Activated CD4-positive, CD25-positive, alpha-beta regulatory T cell treated with anti-CD3 and anti-CD28 coated beads, Interleukin-2, amount 50 U/mL, for 24 hours (primary cell): Measurements from ENCODE around the gene MPEG1.

Experiments
- ATAC-seq, 2 donors: fragments of 150-1000 bp; cut with Tn5 transposase; one replicate each; pipeline ENCODE4 v1.10.0; 2021; ENCODE audit warnings: mild to moderate bottlenecking in 1 of 2, moderate library complexity in 1 of 2

The MPEG1 gene

DNA sequence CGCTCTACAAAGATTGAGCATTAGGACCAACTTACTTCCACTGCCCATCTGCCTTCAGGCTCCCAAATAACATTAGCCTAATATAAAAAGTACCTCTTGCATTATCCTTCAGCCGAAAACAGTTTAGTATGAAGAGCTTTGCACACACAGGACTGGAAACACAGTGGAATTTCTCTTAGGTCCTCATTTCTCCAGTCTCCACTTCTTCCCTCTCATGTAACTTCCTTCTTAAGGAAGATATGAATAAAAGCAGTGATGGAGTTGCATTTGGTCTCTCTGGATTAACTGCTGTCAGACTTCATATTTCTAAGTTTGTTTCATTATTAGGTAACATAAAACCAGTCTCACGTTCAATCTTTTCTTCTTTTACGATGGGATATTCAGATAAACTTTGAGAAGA lies 5.6 kb upstream of the MPEG1 start:
- ATAC-seq = no peak

DNA sequence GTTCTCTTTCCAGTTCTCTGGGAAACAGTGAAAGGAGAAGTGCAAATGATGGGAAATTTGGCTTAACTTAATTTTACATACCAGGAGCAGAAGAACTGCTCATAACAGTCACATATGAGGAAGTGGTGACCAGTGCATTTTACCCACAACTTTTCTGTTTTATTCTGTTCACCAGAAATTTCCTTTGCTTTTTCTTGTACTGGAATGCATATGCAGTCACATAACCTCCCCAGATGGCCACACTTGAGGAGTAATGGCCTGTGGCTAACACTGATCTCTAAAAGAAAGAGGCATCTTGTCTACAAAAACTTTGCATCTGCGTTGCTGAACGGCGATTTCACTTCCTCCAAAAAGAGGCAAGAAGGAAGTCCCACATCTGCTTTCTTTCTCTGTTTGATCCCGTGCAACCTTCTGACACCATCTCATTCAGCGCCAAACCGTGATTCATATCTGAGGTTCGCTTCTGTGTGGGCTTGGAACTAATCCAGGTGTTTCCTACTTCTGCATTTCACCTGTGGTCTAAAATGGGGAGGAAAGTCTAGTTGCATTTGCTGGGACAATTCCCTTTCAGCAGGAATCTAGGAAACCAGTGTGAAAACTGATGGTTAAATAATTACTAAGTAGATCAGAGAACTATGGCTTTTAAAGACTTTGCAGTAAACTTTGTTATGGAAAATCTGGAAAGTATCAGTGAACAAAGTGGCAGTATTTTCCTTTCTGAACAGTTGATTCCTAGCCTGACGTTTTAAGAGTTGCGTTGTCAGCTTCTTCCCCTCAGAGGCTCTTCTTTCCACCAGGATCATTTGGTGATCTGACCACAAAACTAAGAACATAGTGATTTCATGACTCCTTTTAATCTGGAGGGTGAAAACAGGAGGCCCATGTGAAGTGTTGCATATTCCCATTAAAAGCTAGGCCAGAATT lies 4.2 kb upstream of the MPEG1 start:
- peak; percentile 23 to 41 for ATAC-seq

DNA sequence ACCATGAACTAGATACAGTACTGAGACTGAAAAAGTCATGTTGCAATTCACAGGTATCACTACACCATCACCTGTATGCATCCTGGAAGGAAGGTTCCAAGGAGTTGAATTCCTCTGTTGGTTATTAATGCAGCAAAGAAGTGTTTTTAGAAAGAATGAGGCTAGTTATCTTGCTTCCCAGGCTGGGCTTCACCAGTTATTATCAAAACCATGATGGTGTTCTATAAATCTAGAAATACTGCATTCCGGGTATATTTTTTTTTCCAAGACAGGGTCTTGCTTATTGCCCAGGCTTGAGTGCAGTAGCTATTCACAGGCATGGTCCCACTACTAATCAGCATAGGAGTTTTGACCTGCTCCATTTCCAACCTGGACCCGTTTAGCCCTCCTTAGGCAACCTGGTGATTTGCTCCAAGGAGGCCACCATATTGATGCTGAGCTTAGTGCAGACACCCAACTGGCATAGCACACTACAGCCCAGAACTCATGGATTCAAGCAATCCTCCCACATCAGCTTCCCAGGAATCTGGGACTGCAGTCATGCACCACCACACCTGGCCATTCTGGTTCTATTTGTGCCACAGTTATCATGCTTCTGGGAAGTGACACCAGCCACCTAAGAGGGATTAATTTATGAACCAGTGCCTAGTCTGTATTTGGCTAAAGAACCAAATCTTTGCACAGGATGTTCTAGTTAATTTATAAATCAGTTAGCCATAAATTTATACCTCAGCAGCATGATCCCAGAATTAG lies 1.6 kb upstream of the MPEG1 start:
- no peak for ATAC-seq

DNA sequence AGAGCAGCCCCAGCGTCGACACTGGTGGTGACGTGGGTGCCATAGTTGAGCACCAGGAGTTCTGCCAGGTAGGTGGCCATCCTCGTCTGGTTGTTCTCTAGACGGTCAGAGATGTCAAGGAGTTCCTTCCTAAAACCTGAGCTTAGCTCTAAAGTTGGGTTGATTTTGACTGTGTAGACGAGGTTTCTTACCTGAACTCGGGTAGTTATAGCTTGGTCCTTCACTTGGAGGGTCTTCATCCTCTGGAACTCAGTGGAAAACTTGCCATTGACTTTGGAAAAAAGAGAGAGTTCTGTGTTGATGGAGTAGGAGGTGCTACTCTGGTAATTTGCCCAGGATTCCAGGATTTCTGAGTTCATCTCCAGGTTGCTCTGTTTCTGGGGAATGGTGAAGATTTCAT lies 505 bp downstream of the MPEG1 start:
- ATAC-seq = no peak

DNA sequence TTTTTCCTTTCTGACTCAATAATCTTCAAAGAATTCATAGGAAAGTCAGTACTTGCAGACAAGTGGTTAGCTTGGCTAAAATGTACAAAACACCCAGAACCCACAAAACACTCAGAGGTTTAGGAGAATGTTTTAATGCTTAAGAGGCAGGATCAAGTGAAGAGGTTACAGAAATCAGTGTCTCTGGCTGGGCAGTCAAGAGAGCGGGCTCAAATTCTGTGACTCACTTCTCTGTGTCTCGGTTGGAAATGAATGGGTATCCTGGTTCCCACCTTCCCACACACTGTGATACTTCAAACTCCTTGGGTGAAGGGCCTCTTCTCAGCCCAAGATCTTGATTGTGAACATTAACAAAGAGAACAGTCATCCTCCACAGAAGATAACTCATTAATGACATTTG lies 3.8 kb downstream of the MPEG1 start:
- ATAC-seq = peak in 1 of 2 donors; percentile 44

DNA sequence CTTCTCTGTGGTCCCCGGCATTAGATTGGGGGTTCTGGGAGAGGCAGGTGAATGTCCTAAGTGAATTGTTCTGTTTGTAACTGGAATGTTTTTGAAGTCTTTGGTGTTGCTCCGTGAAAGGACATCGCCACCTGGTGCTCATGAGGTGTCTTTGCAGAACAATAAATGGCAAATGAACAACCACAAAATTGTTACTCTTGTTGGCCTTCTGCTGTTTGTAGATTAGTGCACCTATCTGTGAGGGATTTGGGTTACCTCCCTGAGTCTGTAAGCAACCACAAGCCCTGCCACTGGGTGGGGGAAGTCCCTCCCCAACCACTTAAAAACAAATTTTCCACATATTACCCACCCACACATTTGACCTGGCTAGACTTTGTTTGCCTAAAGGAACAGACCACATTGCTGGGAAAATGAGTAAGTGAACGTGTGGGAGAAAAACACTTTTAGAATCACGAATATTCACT lies 4.7 kb downstream of the MPEG1 start:
- peak; percentile 35 to 39 for ATAC-seq

DNA sequence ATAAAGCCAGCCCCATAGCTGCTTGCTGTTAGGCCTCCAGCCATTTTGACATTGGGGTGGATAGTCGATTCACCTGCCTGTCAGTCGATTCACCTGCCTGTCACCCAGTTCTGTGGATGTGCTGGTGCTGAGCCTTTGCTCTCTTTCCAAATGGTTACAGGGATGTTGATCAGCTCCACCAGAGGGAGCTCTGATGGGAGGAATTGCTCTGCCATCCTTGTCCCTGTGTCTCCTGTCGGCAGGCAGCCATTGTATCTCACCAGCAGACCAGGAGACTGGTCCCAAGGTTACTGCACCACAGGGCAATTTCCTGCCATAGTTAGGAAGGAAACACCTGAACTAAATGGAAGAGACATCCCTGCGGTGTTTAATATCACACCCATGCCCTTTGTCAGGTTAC lies 6.1 kb downstream of the MPEG1 start:
- ATAC-seq = no peak

DNA sequence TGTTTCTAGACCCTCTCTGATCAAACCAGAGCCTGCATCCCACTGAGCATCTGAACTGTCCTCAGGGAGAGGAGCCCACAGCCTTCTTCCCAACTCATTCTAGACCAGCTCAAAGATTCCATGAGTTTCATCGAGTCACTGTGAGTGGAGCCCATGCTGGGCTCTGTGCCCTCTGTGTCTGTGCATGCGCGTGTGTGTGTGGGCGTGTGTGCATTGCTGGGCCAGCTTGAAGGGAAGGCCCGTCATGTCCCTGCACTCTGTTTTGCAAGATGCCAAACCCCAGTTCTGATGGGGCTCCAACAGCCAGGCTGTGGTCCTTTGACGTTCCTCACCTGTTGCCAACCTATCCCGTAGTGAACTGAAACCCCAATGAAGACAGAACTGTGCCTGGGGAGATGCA lies 7.1 kb downstream of the MPEG1 start:
- no peak for ATAC-seq

DNA sequence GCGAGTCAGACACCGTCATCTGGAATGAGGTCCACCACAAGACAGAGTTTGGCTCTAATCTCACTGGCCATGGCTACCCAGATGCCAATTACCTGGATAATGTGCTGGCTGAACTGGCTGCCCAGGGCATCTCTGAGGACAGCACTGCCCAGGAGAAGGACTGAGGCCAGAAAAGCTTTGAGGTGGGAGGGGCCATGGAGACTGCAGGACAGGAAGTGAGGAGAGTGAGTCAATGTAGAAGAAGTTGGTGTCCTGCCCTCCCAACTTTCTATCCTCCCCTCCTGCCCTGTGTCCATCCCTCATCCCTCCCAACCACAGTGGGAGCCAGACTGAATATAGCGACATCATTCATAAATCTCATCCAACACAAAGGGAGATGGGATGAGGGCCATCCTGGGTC lies 8.0 kb downstream of the MPEG1 start:
- ATAC-seq = no peak

DNA sequence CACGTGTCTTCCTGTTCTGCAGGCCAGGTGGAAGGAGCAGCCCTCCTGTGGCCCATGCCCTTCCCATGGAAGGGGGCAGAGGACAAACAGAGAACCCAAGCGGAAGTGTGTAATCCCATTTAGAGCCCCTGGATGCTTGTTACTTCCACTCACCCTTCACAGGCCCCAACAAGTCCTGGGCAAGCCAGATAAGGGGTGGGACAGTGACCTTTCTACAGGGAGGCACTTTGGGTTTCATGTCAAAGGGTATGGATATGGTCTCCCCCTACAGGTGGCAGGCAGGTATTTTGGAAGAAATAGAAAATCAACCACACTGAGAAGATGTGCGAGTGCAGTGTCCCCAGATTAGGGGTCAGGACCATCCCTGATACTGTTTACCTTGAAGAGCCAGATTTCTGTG lies 11.4 kb downstream of the MPEG1 start:
- no peak for ATAC-seq

DNA sequence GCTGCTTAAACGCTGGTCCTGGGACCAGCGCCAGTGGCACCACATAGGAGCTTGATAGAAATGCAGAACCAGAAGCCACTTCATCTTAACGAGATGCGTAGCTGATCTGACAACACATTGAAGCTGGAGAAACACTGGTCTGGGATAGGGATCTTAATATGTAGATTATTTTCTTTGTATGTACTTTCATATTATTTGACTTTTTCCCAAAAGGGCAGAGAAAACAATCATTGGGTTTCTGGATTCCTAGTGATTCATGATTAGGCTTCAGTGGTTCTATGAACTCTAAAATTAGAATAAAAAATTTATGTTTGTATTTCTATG lies 12.3 kb downstream of the MPEG1 start:
- peak; percentile 49 to 55 for ATAC-seq

DNA sequence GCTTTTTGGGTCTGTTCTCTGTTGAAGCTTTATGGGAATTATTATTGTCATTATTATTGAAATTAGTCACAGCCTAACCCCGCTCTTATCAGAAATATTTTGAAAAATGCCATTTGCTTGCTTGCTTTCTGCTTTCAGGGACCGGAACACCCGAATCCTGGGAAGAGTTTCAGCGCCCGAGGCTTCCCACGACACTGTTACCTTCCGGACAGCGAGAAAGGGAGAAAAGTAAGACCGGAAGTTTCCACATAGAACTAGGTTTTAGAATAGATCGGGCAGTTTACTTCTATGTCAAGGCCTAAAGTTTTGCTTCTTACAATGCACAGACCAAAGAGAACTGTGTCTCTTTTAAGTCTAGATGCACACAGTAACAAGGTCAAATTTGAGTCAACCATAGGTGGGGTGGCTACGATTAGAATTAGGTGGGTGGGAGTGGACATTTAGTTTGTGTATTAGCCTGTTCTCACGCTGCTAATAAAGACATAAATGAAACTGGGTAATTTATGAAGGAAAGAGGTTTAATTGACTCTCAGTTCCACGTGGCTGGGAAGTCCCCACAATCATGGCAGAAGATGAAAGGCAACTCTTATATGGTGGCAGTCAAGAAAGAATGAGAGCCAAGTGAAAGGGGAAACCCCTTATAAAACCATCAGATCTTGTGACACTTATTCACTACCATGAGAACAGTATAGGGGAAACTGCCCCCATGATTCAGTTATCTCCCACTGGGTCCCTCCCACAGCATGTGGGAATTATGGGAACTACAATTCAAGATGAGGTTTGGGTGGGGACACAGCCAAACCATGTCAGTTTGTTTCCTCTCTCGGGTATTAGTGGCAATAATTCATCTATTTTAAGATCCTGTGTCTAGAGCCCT lies 12.9 kb downstream of the MPEG1 start:
- peak; percentile 86 to 92 for ATAC-seq

DNA sequence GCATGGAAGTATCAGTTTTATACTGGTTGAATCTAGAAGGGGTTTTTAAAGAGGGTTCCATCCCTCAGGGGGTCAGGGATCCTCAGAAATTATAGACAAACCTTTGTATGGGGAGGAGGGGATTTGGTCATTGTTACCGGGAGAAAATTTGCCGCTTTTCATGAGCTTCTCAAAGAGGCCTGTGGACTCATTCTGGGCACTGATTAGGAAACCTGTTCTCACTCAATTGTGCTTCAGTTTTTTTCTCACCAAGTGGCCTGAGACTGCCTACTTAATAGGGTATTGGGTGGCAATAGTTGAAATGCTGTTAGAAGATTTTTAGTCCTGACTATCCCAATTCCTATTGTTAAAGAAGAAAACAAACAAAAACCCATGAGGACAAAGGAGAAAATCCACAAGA lies 14.0 kb downstream of the MPEG1 start:
- ATAC-seq = no peak

DNA sequence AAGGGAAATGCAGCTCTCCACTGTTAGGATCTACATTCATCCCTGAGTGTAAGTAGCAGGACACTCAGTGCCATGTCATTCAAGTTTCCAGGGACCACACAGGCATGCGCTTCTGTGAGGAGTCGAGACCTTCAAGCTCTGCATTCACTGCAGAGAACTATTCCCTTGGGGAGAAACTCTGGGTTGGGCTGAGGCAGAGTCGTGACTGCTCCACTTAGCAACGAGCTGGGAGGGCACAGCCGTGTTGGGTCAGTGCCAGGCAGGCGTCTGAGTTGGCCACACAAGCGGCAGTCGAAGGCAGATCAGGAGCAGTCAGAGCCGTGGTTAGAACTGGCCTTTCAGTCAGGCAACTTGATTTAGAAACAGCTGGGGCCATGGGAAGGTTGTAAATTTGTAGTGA lies 14.7 kb downstream of the MPEG1 start:
- no peak for ATAC-seq

DNA sequence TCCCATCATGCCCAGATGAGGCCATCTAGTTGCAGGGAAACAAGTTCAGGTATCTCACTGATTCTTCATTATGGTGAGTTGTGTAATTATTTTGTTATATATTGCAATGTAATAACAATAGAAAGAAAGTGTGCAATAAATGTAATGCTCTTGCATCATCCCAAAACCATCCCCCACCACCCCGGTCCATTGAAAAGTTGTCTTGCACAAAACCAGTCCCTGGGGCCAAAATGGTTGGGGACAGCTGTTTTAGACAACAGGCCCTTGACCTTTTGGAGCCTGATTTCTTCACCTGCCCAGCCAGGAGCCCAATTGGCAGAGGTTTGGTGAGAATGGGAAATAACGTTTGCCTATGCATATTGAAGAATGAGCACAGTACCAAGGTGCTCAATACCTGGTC lies 15.9 kb downstream of the MPEG1 start:
- no peak for ATAC-seq

DNA sequence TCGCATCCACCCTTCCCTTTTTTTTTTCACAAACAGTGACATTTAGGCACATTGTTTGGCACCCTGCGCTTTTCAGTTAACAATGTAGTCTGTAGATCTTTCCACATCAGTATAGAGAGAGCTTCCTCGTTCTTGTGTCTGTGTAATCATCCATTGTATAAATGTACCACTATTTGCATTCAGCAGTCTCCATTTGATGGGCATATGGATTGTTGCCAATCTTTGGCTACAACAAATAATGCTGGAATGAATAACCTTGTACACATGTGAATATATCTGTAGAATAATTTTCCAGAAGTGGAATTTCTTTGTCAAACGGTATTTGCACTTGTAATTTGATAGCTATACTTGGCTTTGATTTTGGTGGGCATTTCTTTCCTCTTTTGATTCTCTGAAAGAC lies 17.1 kb downstream of the MPEG1 start:
- no peak for ATAC-seq

DNA sequence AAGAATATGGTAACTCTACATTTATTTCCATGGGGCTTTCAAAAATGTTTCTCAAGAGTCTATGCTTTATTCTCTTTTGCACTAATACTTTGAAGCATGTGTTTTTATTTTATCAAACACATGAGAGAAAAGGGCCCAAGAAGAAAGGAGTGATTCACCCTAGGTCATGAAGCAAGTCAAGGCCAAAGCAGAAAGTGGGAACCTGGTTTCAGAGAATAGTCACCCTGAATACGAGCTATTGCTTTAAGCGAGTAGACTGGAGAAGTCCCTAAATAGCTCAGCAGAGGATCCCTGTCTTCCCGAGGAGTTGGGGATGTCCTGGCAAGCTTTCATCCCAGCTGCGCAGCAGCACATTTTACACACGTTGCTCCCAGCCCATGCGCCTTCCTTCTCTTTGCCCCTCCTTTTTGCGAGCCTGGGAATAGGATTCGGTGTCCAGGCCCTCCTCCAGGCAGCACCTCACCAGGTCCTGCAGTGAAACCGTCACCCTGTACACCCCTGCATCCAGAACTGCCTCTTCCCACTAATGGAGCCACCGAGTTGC lies 19.1 kb downstream of the MPEG1 start:
- no peak for ATAC-seq

DNA sequence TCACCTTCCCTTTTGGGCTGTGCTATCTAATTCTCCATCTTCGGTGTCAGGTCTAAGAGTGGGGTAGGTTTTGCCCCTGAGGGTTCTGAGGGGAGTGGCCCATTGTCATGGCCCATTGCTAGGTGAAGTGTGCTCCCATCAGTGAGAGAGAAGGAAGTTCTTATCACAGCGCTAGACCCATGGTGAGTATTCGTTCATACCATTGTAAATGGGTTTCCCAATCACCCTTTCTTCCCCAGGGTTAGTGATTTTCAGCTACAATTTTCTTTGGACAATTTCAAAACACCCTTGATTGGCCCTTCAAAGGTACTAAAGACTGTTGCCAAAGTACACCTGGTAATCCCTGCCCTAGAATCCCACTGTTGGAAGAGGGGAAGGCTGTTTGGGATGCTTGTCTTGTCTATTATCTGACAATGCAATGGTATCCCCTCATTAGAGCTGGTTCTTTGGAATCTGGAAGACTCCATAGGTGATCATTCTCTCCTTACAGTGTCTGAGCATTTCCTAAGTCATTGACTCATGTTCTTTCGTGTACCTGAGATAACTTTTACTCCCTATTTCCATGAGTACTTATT lies 20.2 kb downstream of the MPEG1 start:
- no peak for ATAC-seq

DNA sequence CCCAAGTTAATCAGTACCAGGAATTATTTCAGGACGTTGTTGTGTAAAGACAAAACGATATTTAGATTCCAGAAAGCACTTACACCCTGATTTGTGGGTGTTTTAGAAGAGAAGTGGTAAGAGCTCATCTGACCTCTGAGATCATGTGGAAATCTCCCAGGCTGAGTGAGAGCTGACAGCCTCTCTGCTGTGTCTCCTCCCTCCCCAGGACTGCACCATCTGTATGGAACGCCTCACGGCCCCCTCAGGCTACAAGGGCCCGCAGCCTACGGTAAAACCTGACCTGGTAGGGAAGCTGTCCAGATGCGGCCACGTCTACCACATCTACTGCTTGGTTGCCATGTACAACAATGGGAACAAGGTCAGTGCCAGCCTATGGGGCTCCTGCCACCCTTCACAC lies 20.8 kb downstream of the MPEG1 start:
- ATAC-seq = no peak

DNA sequence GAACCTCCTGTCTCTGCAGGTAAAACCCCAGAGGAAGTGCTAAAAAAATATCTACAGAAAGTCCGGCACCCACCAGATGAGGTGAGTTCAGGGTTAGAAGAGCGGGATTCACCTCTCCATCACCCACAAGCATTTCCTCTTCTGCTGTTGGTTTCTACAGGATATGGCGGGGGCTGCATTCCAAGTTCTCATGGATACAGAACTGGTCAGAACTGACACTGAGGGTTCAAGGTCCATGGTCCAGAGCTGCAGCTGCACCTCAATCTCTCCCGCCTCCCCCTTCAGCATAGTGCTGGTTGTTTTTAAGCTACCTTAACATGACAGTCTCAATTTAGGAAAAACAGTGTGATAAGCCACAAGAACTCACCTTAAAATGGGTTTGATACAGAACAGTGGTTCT lies 21.6 kb downstream of the MPEG1 start:
- no peak for ATAC-seq

DNA sequence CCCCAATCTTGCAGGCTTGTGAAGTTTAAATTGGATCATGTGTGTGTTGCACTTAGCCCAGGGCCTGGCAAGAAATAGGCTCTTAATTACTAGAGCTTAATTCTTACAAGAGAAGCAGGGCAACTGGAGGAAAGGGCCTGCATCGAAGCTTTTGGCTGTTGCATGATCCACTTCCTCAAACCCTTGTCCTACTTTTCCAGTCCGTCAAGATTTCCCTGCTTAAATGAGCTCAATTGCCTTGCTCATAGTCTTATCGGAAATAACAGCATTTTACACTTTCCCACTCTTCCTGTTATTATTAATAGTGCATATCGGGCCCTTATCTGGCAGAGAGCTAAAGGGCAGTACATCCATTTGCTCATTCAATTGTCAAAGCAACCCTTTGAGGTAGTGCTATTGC lies 22.7 kb downstream of the MPEG1 start:
- ATAC-seq = no peak

DNA sequence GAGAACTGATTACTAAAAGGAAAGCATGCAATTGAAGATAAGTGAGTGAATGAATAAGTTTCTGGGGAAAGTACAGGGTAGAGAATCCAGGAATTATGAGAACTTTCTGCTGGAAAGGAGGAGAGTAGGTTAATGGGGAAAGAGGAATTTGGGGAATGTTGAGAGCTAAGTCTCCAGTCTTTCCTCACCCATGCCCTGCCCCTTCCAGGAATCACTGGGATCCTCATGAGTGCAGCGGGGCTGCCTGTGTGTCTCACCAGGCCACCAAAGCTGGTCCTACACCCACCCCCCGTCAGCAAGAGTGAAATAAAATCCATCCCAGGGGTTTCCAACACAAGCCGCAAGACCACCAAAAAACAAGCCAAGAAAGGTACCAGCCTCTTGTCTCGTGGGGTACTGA lies 23.8 kb downstream of the MPEG1 start:
- ATAC-seq = no peak

DNA sequence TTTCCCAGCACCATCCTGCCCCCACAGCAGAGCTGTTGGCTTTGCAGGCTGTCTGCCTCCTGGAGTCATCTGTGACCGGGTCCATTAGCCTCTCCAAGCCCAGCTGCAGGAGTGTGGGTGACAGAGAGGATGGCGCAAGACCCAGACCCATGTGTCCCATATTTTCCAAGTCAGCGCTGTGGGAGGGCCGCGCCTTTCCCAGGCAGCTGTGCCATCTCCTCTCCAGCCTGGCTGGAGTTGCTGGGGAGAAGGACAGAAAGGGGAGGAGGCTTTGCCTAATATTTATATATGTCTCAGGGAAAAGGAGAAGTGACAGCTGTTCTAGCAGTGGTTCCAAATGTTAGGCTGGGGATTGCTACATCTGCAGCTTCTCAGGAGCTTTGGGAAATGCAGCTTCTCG lies 25.1 kb downstream of the MPEG1 start:
- ATAC-seq = no peak
